AG09319 (cell line): Measurements from ENCODE around the gene AQP10.
A peak's percentile ranks its signal among the peaks of the same experiment; 100 is the strongest.
"Not testable (repeated sequence)": the region's sequence is repeated elsewhere in the genome, so short reads cannot be mapped to it uniquely, and the experiment has no call there.

Experiments
- DNase-seq: peaks from one replicate; pipeline ENCODE4 v3.0.0-alpha.2; 2010; ENCODE audit warnings: low read depth; ENCODE audit errors: extremely low read depth
- TF ChIP-seq, protein P1 (sequence below): IDR thresholded peaks from 2 replicates; pipeline ENCODE4 v1.5.1; 2011; ENCODE audit warnings: low read depth, mild to moderate bottlenecking, inconsistent platforms, low read length, moderate library complexity

Gene AQP10

GRCh38 chr1:154320882-154321608 is at the start of gene AQP10:
AQP10 (plus strand) TSS chr1:154321093; CDS start chr1:154321156, 63 bp downstream.
- no peak for DNase-seq
- TF ChIP-seq, protein P1, sequence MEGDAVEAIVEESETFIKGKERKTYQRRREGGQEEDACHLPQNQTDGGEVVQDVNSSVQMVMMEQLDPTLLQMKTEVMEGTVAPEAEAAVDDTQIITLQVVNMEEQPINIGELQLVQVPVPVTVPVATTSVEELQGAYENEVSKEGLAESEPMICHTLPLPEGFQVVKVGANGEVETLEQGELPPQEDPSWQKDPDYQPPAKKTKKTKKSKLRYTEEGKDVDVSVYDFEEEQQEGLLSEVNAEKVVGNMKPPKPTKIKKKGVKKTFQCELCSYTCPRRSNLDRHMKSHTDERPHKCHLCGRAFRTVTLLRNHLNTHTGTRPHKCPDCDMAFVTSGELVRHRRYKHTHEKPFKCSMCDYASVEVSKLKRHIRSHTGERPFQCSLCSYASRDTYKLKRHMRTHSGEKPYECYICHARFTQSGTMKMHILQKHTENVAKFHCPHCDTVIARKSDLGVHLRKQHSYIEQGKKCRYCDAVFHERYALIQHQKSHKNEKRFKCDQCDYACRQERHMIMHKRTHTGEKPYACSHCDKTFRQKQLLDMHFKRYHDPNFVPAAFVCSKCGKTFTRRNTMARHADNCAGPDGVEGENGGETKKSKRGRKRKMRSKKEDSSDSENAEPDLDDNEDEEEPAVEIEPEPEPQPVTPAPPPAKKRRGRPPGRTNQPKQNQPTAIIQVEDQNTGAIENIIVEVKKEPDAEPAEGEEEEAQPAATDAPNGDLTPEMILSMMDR = no peak

GRCh38 chr1:154272217-154272998 is 48.5 kb upstream of the AQP10 start, which contains the start of gene HAX1:
HAX1 (plus strand) TSS chr1:154272629; CDS start chr1:154272724, 95 bp downstream.
- TF ChIP-seq, protein P1 = peak; percentile 83
- peak; percentile 91 for DNase-seq

DNA sequence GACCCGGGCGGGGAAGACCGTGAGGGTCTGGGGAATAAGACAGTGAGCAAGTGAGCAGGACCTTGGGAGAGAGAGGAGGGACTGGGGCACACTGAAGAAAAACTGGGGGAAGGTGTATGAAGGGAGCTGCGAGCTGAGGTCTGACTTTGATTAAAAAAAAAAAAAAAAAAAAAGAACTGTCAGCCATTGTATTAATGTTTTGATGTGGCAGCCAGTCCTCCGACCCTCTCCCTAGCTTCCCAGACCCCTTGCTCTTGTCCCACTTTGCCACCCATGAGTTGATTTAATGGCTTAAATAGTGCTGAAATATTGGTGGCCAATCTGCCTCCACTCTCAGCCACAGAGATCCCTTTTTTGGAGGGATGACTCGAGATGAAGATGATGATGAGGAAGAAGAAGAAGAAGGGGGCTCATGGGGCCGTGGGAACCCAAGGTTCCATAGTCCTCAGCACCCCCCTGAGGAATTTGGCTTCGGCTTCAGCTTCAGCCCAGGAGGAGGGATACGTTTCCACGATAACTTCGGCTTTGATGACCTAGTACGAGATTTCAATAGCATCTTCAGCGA is 47.8 kb upstream of the AQP10 start:
- DNase-seq = no peak

DNA sequence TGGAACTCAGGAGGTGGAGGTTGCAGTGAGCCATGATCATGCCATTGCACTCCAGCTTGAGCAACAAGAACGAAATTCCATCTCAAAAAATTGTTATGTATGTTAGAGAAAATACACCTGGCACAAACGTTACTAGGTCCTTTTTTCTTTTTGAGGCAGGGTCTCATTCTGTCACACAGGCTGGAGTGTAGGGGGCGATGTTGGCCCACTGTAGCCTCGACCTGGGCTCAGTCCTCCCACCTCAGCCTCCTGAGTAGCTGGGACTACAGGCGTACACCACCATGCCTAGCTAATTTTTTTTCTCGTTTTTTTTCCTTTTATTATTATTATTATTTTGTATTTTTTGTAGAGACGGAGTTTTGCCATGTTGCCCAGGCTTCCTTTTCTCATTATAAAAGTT is 44.1 kb upstream of the AQP10 start:
- TF ChIP-seq, protein P1 = peak; percentile 17
- no peak for DNase-seq

More for the DNA sequence above, 47.8 kb upstream of the AQP10 start:
- TF ChIP-seq, protein P1 = no peak

DNA sequence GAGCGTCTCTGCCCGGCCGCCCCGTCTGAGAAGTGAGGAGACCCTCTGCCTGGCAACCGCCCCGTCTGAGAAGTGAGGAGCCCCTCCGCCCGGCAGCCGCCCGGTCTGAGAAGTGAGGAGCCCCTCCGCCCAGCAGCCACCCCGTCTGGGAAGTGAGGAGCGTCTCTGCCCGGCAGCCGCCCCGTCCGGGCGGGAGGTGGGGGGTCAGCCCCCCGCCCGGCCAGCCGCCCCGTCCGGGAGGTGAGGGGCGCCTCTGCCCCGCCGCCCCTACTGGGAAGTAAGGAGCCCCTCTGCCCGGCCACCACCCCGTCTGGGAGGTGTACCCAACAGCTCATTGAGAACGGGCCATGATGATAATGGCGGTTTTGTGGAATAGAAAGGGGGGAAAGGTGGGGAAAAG is 33.3 kb upstream of the AQP10 start:
- not testable (repeated sequence) for DNase-seq

- TF ChIP-seq, protein P1 = no peak
- DNase-seq = no peak
Measured at GRCh38 chr1:154288661-154289060, 32.2 kb upstream of the AQP10 start.

DNA sequence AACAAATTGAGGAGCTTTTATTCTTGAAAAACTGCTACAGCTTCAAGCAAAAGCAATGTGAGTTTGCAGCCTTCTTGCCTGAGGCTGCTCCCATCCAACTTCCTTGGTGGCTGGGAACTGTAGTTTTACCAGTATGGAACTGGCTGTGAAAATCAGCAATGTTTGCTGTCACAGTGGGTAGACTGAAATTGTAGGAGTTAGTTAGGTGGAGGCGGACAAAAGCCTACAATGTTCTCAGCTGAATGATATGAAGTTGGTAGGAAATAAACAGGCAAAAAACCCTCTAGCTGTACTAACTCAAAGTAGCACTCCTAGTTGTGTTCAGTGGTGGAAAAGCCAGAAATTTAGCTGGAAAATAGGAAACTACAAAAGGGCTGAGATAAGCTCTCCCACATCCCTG is 30.0 kb upstream of the AQP10 start:
- no peak for DNase-seq
- TF ChIP-seq, protein P1 = no peak
